HAP-1 (cell line): ENCODE data around the gene C3orf22.

Experiments used
- DNase-seq, 2 experiments: peaks; one replicate each; pipeline ENCODE4 v3.0.0-alpha.2; 2016 to 2020; ENCODE audit warnings: low spot score in 2 of 2
- H3K27me3 ChIP-seq: fragments of 250-450 bp; sonication (Bioruptor Pico); 2 replicates; pipeline ENCODE4 v1.5.1; 2020; ENCODE audit warnings: low read depth, mild to moderate bottlenecking, moderate library complexity
- H3K36me3 ChIP-seq: fragments of 250-450 bp; sonication (Bioruptor Pico); replicated peaks from 2 replicates; pipeline ENCODE4 v1.5.1; 2020; ENCODE audit warnings: mild to moderate bottlenecking
- H3K4me1 ChIP-seq: fragments of 250-450 bp; sonication (Bioruptor Pico); 2 replicates; pipeline ENCODE4 v1.5.1; 2020; ENCODE audit warnings: mild to moderate bottlenecking
- H3K4me3 ChIP-seq: fragments of 250-450 bp; sonication (Bioruptor Pico); 2 replicates; pipeline ENCODE4 v1.5.1; 2020; ENCODE audit warnings: mild to moderate bottlenecking, moderate library complexity
- H3K9me3 ChIP-seq: fragments of 250-450 bp; sonication (Bioruptor Pico); 2 replicates; pipeline ENCODE4 v1.5.1; 2020; ENCODE audit warnings: mild to moderate bottlenecking, moderate library complexity
- in situ Hi-C: fragments of 300-500 bp; cut with MboI; formaldehyde crosslinking; loops from 3 replicates; pipeline ENCODE4 v1.14.3; 2020; ENCODE audit warnings: low sequenced_read_pairs, inconsistent platforms, mixed read lengths

The C3orf22 gene

DNA sequence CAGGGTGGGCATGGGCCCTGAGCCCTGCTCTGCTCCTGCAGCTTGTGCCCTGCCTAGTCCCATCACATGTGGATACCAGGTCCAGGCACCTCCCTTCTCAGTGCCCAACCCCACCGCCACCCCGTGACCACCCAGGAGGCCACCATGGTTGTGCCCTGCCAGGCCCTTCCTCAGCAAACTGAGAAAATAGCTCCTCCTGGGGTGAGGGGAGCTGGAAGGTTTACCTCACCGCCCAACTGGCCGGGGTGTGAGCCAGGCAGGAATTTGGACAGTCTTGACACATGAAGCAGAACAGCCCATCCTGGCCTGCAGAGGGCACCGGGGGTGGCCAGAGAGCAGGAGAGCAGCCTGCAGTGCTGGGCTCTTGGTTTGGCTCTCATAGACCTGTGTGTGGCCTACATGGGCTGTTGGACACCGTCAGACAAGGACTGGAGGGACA is 11.4 kb upstream of the C3orf22 start:
- in situ Hi-C loops = no loop called here
- DNase-seq = no peak

DNA sequence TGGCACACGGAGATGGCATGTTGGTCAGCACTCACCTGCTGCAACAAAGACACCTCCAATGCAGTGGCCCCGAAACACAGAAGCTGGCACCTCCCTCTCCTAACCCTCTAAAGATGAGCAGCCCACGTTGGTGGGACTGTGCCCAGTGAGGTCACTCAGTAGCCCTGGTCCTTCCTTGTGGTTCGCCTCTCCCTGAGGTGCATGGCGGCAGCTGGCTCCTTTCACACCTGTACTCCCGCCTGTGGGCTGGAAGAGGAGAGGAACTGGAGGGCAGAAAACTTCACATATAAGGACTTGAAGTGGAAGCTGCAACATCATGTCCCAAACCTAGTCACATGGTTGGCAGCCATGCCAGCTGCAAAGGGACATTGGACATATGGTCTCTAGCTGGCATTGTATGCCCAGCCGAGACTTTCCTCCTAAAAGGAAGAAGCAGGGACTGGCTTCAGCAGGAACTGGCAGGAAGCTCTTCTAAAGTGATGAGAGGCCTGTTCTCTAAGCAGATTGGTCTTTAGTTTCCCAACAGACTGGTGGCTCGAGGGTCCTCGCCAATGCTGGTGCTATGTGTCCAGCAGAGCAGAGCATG is 10.8 kb upstream of the C3orf22 start:
- Histone ChIP-seq H3K4me1 (no peaks in the 10 kb centered on the region), H3K27me3 (peaks cover 3% of the 10 kb centered on the region; the same call in 1 of the 2 replicates), H3K9me3 (no peaks in the 10 kb centered on the region), H3K36me3 (no peaks in the 10 kb centered on the region), H3K4me3 (no peak overlapping the region)
- DNase-seq = no peak
- in situ Hi-C loops = no loop called here

More for the DNA sequence above, 11.4 kb upstream of the C3orf22 start:
- Histone ChIP-seq H3K9me3 (no peaks in the 10 kb centered on the region), H3K36me3 (no peaks in the 10 kb centered on the region), H3K4me3 (no peak overlapping the region), H3K27me3 (peaks cover 3% of the 10 kb centered on the region; the same call in 1 of the 2 replicates), H3K4me1 (no peaks in the 10 kb centered on the region)

DNA sequence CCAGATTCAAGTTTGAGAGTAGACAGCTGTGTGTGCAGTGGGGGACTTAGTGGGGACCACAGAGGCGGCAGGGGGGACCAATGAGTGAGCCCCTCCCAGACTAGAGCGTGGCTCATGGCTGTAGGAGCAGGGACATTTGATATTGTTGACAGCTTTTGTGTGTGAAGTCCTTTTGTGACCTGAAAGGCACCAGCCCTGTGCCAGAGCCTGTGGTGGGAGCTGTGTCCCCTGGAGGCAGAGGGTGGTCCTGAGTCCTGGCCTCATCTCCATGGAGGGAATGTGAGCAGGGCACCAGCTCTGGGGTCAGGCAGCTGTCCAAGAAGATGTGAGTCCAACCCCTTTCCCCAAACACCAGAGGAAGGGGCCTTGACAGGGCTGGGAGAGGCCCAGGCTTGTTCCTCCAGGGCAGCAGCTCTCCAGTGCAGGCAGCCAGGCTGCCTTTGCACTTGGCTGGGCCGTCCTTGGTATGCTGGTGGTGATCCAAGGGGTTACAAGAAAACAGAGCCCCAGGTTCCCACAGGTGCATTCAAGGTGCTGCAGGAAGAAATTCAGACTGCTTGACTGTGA is 10.1 kb upstream of the C3orf22 start:
- Histone ChIP-seq H3K4me1 (no peaks in the 10 kb centered on the region), H3K4me3 (no peak overlapping the region), H3K27me3 (peaks cover 3% of the 10 kb centered on the region; the same call in 1 of the 2 replicates), H3K36me3 (no peaks in the 10 kb centered on the region), H3K9me3 (no peaks in the 10 kb centered on the region)
- no peak for DNase-seq
- in situ Hi-C loops = no loop called here

DNA sequence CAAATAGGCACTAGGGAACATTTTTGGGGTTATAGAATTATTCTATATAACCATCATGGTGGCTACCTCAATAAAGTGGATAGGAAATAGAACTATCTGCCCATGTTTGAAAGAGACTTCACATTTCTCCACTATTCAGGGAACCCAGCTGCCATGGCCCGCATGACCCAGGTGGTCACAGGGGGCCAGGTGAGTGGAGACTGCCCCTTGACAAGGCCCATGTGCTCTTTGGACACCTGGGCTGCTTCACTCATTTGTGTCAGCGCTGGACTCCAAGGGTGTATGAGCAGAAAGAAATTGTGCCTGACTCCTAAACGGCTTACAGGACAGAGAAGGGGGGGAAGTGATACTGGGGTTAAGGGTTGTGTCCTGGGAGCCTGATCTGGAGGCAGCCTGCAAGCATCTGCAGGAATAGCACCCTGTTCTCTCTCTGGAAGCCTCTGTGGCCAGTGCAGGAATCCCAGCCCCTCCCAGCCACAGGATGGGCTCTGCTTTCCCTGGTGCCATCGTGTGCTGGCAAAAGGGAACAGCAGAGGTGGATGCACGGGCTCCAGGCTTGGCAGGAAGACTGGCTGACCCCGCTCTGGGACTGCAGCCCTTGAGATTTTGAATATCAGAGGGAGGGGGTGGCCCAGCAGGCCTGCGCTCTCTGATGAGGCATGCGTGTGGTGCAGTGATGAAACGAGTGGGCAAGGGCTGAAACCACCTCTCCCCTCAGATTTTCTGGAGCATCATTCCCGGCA is 9.1 kb upstream of the C3orf22 start:
- Histone ChIP-seq H3K9me3 (0 out of 2 replicates have a peak, but pooled peaks cover 2% of the 10 kb centered on the region), H3K27me3 (no peaks in the 10 kb centered on the region; the same call in 1 of the 2 replicates), H3K36me3 (no peaks in the 10 kb centered on the region), H3K4me1 (no peaks in the 10 kb centered on the region), H3K4me3 (no peak overlapping the region)
- DNase-seq = no peak
- in situ Hi-C loops = no loop called here

DNA sequence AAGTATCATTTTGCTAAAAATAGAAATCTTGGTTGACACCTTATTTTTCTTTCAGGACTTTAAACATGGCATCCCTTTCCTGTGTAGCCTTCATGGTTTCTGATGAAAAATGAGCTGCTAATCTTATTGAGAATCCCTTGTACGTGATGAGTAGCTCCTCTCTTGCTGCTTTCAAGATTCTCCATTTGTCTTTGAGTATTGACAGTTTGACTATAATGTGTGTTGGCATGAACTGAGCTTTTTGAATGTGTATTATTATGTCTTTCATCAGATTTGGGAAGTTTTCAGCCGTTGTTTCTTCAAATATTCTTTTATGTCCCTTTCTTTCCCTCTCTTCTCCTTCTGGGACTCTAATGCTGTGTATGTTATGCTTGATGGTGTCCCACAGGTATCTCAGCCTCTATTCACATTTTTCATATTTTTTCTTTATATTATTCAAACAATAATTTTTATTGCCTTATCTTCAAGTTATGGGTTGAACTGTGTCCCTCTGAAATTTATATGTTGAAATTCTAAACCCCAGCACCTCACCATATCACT is 4.1 kb upstream of the C3orf22 start:
- Histone ChIP-seq H3K4me3 (no peak overlapping the region), H3K36me3 (no peaks in the 10 kb centered on the region), H3K27me3 (no peaks in the 10 kb centered on the region; the same call in 1 of the 2 replicates), H3K4me1 (no peaks in the 10 kb centered on the region), H3K9me3 (0 out of 2 replicates have a peak, but pooled peaks cover 2% of the 10 kb centered on the region)
- in situ Hi-C loops = no loop called here
- no peak for DNase-seq

DNA sequence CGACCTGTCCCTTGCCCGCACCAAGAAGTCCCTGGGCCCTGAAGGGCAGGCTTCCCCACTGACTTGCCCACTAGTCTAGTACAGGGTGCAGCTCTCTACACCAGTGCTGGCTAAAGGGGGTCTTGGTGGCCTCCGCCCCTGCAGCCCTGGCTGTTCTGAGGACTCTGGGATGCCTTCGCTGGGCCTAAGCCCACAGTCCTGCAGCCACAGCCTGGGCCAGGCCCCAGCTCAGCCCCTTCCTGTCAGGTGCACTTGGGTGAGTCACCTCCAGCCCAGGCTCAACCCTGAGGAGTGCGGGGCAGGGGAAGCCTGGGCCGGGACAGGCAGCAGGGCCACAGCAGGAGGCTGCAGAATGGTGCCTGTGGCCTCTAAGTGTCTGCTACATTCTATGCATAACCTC is 971 bp downstream of the C3orf22 start:
- Histone ChIP-seq H3K4me1 (peaks cover 6% of the 10 kb centered on the region), H3K9me3 (no peaks in the 10 kb centered on the region), H3K36me3 (no peaks in the 10 kb centered on the region), H3K27me3 (no peaks in the 10 kb centered on the region), H3K4me3 (no peak overlapping the region)
- in situ Hi-C loops = no loop called here
- DNase-seq = no peak

DNA sequence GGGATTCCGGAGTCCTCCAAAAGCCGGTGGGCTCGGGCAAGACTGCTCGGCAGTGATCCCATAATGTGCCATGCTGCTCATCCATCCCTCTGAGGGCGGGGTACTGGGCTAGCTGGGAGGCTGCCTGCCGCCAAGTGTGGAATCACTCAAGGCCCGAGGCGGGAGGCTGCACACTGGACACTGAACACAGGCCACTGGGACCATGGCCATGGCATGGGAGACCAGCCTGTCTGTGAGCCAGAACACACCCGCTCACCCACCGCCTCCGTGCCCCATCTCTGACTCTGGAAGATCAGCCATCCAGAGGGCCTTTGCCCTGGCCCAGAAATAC is 1.4 kb downstream of the C3orf22 start:
- Histone ChIP-seq H3K4me1 (peaks cover 6% of the 10 kb centered on the region), H3K9me3 (no peaks in the 10 kb centered on the region), H3K27me3 (no peaks in the 10 kb centered on the region), H3K36me3 (no peaks in the 10 kb centered on the region), H3K4me3 (no peak overlapping the region)
- peak in 1 of 2 experiments; percentile 6 for DNase-seq
- in situ Hi-C loops = no loop called here

DNA sequence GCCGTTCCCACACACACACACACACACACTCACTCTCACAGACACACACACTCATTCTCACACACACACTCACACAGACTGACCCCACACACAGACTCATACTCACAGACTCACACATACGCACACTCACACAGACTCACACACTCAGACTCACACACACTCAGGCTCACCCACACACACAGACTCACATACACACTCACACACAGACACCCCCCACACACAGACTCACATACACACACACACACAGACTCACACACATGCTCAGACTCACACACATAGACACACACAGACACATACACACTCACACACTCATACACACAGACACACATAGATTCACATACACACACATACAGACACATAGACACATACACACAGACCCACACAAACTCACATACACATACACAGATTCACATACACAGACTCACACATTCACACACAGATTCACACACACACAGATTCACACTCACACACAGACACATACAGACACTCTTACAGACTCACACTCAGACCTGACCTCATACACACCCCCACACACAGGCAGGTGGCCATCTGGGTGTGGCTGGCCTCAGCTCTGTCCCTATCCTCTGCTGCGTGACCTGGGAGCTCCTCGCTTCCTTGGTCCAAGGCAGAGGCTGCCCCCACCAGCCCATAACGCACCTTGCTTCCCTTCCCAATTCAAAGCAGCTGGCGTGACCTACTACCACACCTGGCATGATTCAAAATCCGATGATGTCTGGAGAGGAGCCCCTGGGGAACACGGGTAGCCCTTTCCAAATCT is 1.9 kb downstream of the C3orf22 start:
- H3K36me3 ChIP-seq = no peaks in the 10 kb centered on the region
- peak in 1 of 2 experiments; percentile 3 for DNase-seq
- H3K9me3 ChIP-seq = no peaks in the 10 kb centered on the region
- H3K27me3 ChIP-seq = no peaks in the 10 kb centered on the region
- H3K4me3 ChIP-seq = no peak overlapping the region
- H3K4me1 ChIP-seq = peaks cover 6% of the 10 kb centered on the region
- in situ Hi-C loops = no loop called here

DNA sequence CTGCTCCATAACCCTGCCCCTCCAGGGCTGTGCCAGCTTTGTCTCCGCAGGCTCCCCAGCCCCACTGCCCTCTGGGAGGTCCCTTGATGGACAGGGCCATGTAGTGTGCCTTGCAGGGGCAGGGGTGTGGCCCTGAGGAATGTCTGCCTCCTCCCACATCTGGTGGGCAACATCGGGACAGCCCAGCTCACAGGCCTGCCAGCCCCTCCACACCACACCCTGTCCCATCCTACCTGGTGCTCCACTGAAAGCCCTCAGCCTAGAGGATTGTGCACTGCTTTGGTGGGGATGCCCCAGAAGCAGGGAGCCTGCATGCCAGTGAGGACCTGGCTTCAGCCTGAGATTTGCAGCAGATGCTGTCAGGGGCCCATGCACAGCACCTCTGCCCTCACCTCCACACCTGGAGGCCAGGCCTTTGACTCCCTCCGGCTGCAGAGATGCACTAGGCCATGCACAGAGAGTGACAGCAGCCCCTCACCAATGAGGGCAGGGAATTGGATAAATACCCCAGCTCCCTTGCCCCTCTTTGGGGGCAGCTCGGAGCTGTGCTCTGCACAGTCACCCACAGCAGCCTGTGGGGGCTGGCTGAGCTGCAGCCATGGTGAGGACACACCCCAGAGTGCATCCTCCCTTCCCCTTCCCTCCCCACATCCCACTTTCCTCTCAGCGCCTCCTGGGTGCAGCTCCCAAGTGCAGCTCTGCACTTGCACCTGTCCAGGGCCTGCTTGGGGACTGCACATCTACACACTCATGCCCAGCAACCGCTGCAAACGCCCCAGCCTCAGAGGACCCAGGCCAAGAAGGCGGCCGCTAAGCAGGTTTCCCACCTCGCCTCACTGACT is 2.7 kb downstream of the C3orf22 start:
- DNase-seq = no peak

DNA sequence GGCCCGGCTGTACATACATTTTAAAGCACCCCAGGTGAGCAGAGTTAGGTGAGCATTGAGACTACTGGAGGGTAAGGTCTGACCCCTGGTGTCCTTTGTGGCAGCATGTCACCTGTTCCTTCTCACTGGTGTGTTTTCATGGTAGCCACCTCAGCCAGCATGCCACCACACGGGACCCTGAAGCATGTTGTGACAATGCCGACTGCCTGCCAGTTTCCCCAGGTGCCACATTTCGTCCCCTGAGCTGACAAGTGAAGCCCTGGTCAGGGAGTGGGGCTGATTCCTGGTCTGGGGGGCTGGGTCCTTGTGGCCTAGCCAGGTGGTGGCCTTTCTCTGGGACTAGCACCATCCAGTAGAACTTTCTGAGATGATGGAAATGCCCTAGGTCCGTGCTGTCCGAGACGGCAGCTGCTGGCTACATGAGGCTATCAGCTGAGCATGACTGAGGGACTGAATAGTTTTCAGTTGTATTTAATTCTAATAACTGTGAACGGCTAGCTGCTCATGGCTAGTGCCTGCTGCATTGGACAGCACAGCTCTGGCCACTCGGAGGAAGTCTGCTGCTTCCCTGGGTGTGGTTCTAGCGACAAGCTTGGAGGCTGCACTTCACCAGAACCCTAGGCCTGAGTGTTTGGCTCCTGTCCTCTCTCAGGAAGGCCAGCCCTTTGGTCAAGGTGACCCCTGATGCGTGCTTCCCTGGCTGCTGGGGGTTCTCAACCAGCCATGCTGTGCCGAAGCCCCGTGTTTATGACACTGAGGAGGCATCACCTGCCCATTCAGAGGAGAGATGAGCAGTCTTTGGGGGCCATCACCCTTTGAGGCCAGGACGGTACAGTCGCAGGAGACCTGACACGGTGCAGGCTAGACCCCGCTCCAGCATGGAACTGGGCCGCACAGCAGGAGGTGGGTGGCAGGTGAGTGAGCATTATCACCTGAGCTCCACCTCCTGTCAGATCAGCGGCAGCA is 3.9 kb downstream of the C3orf22 start:
- Histone ChIP-seq H3K27me3 (no peaks in the 10 kb centered on the region), H3K4me3 (no peak overlapping the region), H3K9me3 (no peaks in the 10 kb centered on the region), H3K4me1 (peaks cover 6% of the 10 kb centered on the region), H3K36me3 (no peaks in the 10 kb centered on the region)
- in situ Hi-C loops = no loop called here
- DNase-seq = peak in 1 of 2 experiments; percentile 2

More for the DNA sequence above, 2.7 kb downstream of the C3orf22 start:
- Histone ChIP-seq H3K36me3 (no peaks in the 10 kb centered on the region), H3K27me3 (no peaks in the 10 kb centered on the region), H3K9me3 (no peaks in the 10 kb centered on the region), H3K4me1 (peaks cover 6% of the 10 kb centered on the region), H3K4me3 (no peak overlapping the region)
- in situ Hi-C loops = no loop called here

DNA sequence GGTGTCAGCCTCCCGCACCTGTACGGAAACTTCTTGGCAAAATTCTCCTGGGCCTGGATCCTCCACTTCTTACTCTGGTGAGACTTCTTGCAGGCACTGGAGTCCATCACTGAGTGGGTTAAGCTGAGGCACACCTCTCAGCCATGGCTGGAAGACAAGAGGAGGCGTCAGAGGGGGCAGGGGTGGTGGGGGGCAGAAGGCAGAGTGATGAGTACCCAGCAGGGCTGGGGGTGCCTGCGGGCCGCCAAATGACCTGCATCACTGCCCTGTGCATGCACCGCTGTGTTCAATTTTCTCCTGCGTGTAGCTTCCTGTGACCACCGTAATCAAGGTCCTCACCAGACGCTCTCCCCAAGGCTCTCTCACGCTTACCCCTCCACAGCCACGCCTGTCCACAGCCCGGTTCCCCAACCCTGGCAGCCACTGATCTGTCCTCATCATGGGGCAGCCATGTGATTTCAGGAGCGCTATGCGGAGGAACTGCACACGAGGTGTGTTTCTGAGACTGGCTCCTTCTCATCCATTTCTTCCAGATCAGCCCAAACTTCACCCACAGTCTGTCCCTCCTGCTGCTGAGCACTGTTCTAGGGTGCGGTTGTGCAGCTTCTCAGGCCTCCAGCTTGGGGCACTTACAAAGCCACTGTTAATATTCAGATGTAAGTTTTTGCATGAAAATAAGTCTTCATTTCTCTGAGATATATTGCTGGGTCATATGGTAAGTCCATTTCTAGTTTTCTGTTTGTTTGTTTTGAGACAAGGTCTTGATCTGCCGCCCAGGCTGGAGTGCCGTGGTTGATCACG is 5.2 kb downstream of the C3orf22 start:
- in situ Hi-C loops = no loop called here
- DNase-seq = peak; percentile 8 to 22
- H3K4me3 ChIP-seq = no peak overlapping the region
- H3K4me1 ChIP-seq = peaks cover 6% of the 10 kb centered on the region
- no peaks in the 10 kb centered on the region for H3K27me3 ChIP-seq
- no peaks in the 10 kb centered on the region for H3K36me3 ChIP-seq
- H3K9me3 ChIP-seq = no peaks in the 10 kb centered on the region
